ENCODE results near the gene CLEC4A.
"Not testable (repeated sequence)": the region's sequence is repeated elsewhere in the genome, so short reads cannot be mapped to it uniquely, and the experiment has no call there.

The CLEC4A gene

DNA sequence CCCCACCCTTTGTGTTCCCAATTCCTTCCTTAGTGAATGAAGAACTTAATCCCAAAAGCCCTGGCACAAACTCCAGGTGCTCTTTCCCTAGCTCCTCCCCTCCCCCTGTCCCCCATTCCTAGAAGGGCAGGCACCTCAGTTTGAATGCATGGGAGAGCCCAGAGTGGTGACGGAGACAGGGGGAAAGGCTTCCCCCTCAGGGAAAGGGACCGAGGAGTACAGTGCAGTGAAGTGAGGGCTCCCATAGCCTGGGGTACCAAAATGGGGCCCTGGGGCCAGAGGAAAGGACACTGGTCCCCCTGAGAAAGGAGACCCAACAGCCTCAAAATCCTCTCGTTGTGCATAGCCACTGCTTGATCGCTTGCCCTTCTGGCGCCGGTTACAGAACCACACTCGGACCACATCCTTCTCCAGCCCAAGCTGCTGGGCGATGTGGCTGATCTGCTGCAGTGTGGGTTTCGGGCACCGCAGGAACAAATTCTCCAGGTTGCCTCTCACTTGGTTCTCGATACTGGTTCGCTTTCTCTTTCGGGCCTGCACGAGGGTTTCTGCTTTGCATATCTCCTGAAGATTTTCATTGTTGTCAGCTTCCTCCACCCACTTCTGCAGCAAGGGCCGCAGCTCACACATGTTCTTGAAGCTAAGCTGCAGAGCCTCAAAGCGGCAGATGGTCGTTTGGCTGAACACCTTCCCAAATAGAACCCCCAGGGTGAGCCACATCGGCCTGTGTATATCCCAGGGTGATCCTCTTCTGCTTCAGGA is 10.4 kb downstream of the CLEC4A start:
- DNase-seq (ENCODE audit: low spot score), result not testable (repeated sequence)

DNA sequence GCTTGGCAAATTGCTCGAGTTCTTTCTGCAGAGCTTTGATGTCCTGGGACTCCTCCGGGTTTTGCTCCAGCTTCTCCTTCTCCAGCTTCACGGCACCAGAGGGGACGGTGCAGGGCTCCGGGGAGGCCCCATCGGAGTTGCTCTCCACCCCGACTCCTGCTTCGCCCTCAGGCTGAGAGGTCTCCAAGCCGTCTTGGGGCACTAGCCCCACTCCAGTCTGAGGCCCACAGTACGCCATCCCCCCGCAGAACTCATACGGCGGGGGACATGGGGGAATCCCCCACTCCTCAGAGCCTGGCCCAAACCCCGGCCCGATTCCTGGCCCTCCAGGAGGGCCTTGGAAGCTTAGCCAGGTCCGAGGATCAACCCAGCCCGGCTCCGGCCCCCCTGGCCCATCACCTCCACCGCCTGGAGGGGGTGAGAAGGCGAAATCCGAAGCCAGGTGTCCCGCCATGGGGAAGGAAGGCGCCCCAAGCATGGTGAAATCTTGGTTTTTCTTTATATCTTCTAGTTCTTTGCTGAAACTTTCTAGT is 11.0 kb downstream of the CLEC4A start:
- DNase-seq (ENCODE audit: low spot score), result not testable (repeated sequence)

DNA sequence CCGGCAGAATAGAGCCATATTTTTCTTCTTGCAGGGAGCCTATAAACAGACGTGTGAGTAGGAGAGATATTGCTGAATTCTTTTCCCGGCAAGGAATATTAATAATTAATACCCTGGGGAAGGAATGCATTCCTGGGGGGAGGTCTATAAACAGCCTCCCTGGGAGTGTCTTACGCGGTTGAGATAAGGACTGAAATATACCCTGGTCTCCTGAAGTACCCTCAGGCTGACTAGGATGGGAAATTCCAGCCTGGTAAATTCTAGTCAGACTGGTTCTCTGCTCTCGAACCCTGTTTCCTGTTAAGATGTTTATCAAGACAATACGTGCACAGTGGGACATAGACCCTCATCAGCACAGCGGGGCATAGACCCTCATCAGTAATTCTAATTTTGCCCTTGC is 18.2 kb downstream of the CLEC4A start:
- not testable (repeated sequence) for DNase-seq (ENCODE audit: low spot score)

DNA sequence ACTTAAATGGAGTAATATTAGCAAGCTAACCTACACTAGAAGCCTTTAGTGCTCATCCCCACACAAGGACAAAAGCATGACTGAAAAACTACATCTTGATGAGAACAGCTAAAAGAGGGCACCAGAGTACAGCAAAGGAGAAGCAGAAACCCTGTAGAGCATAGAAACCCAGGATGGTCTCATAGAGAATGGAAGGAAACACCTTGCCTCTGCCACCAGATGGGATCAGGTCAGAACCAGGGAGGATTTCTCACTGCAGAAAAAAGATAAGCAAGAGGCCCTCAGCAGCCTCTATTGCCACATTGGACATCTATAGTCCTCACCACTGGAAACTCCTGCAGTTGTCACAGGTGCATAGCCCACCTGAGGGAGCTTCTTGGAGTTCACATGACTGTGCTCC is 19.8 kb downstream of the CLEC4A start:
- DNase-seq (ENCODE audit: low spot score), result no peak

DNA sequence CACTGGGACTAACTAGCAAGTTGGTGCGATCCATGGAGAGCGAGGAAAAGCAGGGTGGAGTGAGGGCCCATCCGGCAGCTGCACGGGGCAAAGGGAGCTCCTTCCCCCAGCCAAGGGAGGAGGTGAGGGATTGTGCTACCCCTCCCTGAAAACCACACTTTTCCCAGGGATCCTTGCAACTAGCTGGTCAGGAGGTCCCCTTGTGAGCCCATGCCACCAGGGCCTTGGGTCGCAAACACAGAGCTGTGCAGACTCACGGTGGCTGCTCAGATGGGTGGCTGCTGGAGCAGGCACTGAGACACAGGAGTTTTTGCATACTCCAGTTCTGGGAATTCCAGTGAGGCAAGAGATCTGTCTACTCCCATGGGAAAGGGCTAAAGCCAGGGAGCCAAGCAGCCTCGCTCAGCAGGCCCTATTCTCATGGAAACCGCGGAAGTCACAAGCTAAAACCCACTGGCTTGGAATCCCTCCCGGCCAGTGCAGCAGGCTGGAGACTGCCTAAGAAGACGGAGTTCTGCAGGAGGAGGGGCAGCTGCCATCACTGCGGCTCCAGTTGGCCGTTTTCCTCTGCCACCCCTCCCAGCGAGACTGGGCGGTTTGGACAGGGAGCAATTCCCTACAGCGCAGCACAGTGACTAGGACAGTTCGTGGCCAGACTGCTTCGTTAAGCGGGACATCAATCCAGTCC is 22.5 kb downstream of the CLEC4A start:
- no peak for DNase-seq (ENCODE audit: low spot score)

DNA sequence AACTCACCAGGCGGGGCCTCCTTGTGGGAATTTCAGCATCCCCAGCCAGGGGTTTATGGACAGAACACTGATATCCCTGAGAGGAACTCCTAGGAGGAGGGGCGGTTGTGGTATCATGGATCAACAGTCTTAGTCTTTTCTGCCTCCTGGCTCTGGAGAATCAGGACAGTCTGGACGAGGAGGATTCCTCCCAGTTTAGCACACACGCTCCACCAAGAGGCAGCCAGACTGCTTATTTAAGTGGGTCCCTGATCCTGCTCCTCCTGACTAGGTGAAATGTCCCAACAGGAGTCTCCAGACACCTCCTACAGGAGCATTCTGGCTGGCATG is 23.0 kb downstream of the CLEC4A start:
- no peak for DNase-seq (ENCODE audit: low spot score)

DNA sequence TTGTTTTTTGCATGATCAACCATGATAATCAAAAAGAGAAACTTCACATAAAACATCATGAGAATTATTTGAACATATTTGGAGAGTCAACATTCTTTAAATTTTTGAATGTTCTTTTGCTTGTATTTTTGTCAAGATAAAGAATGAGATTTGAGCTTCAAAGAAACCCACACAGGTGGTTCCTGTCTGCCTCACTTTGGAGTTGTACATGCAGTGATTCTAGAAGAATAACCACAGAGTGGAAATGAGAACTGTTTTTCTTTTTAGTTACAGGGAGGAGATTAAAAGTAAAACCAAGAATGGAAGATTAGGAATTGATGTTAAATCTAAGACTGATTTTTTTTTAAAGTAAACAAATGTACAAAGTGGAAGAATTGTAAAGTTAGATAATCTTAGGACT is 31.1 kb downstream of the CLEC4A start:
- DNase-seq (ENCODE audit: low spot score), result no peak

DNA sequence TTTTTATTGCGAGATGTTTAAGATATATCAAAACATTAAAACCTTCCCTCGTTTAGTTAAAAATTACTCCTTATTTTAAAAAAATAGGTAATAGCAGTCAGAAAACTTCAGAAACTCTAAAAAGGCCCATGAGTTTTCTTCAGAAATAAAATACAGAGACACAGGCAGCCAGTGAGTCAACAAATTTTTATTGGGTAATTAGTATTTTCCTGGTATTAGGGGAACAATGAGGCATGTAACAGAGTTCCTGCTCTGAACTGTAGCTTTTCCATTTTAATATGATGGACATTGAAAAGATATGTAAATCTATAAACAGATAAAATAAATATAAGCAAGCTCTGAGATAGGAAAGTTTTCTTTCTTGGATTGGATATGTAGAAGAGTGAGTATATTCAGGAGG is 33.0 kb downstream of the CLEC4A start:
- DNase-seq (ENCODE audit: low spot score), result no peak

DNA sequence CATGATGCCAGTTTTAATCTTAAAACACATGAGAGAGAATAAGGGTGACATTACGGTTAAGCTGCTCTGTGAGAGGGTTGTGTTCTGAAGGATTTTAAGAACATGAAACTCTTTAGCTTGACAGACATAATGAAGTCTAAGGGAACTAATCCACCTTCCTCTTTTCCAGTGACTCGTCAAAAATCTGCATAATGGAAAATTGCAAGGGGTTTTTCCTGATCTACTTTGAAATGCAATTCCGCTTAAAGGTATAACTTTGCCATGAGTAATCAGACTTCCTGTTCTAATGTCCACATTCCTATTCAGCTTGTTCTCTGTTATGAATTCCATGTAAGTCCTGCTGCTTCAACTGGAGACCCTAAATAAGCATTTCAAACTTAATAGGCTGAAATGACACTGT is 33.4 kb downstream of the CLEC4A start, which contains the start of gene ZNF705A:
Gene ZNF705A, plus strand, starts transcription at position 171 of the 400 bp plus-strand sequence. CDS start 15,611 bp downstream, outside the sequence.
- DNase-seq (ENCODE audit: low spot score), result peak; percentile 30

DNA sequence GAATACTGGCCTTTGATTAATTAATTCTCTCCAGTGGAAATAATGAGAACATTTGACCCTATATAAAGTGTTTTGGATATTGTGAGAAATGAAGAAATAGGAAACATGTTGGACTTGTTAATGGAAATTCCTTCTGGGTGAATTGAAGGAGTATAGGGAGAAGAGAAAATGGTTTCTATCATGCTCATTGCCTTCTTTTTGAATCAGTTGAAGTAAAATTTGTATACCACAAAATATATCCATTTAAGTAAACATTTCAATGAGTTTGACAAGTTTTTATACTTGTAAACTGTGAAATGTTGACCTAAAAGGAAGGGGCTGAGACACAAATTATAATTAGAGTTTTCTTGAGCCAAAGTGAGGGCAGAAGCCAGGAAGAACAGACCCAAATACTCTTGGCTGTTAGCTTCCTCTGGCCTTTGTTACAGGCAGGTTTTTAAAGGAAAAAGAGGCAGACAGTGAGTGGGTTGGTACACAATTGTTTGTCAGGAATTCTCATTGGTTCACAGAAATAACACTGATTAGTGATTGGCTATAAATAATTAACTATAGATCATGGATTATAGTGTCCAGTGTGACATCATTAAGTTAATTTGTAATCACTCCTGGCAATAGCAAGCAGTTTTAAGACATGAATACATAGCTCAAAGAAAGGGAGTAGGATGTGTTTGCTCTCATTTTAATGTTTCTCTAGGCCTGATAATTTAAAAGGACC is 34.2 kb downstream of the CLEC4A start:
- no peak for DNase-seq (ENCODE audit: low spot score)

DNA sequence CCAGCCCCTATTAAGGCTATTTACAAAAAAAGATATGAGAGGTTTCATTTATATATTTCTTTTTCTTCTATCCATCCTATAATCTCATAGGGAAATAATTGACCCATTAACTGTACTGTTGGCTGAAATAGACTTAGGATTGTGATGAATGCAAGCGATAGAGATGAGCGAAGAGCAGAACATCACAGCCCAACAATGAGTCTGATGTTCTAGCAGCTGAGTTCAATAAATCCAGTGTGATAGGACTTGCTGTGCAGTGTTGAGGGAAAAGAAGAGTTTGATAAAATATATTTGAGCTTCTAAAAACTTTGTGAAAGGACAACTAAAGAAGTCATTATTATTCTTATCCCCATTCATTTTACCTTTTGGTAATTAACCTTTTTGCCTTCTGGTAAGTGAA is 49.5 kb downstream of the CLEC4A start:
- DNase-seq (ENCODE audit: low spot score), result not testable (repeated sequence)

DNA sequence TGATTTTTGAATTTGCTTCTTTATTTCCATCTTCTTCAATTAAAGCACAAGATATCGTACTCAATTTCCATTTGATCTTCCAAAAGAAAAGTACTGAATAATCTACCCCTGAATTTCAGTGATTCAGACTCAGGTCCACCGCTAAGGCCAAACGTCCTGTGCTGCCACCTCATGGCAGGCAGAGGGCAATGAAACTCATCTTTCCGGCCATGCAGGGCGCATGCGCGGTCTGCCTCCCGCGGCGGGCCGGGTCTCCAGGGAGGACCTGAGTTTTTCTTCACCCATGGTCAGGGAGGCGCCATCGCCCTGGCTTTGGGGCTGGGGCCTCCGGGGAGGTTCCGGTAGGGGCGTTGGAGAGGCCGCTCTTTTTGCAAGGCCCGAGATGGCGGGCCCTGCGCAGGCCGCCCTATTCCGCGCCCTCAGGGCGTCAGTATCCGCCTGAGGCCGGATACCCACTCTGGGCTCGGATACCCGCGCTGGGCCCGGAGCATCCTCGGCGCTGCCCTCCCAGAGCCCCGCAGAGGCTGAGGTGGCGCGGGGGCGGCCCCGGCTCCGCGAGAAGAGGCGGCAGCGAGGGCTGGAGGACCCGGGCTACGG is 56.7 kb downstream of the CLEC4A start:
- DNase-seq (ENCODE audit: low spot score), result peak; percentile 68

DNA sequence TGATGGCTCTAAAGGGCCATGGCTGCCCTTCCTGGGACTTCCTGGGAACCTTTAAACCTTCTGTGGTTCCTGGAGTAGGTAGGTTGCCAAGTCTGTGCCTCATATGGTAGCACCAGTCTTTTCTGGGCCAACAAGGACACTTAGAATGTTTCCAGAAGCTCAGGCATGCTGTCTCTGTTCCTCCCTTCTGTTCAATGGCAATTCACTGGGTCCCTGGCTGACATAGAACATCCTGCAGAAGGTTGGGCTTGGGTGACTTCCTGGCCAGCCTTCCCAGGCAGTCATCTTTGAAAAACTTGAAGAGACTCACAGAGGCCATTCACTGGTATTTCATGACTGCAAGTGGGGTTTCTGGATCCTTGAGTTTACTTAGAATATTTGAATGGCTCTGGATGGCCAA is 57.9 kb downstream of the CLEC4A start:
- DNase-seq (ENCODE audit: low spot score), result not testable (repeated sequence)

DNA sequence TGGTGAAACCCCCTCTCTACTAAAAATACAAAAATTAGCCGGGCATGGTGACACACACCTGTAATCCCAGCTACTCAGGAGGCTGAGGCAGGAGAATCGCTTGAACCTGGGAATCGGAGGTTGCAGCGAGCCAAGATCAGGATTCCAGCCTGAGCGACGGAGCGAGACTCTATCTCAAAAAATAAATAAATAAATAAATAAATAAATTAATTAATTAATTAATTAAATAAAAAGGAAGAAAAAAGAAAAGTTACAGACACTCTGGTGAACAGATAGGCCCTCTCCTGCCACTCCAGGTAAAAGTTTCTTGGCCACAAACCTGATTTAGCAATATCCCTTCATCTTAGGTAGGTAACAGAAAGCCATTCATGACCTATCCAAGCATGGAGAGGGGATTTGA is 59.5 kb downstream of the CLEC4A start:
- DNase-seq (ENCODE audit: low spot score), result not testable (repeated sequence)

DNA sequence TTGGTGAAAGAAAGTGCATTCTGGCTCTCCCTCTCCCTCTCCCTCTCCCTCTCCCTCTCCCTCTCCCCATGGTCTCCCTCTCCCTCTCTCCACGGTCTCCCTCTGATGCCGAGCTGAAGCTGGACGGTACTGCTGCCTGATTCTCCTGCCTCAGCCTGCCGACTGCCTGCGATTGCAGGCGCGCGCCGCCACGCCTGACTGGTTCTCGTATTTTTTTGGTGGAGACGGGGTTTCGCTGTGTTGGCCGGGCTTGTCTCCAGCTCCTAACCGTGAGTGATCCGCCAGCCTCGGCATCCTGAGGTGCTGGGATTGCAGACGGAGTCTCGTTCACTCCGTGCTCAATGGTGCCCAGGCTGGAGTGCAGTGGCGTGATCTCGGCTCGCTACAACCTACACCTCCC is 59.9 kb downstream of the CLEC4A start:
- not testable (repeated sequence) for DNase-seq (ENCODE audit: low spot score)

DNA sequence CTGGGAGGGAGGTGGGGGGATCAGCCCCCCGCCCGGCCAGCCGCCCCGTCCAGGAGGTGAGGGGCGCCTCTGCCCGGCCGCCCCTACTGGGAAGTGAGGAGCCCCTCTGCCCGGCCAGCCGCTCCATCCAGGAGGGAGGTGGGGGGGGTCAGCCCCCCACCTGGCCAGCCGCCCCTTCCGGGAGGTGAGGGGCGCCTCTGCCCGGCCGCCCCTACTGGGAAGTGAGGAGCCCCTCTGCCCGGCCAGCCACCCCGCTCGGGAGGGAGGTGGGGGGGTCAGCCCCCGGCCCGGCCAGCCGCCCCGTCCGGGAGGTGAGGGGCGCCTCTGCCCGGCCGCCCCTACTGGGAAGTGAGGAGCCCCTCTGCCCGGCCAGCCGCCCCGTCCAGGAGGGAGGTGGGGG is 60.8 kb downstream of the CLEC4A start:
- DNase-seq (ENCODE audit: low spot score), result not testable (repeated sequence)

DNA sequence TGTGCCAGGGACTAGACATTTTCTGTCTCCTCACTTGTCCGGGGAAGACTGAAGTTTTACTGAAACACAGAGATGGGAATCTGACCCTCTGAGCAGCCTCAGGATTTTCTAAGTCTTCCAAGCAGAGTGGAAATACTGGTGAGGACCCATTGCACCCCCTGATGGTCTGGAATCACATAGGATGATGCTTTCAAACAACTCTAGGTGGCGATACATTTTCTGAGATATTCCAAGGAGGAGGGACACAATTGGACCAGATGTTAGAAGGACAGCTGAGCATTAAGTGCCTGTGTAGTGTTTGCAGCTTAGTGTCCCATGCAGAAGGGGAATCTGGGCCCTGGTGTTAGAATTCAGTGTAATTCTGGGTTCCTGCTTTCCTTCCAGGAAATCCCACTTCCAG is 64.7 kb downstream of the CLEC4A start:
- DNase-seq (ENCODE audit: low spot score), result not testable (repeated sequence)
